HG03575 (cell line): ENCODE data around the gene TSPAN8.
"Not testable (repeated sequence)": the region's sequence is repeated elsewhere in the genome, so short reads cannot be mapped to it uniquely, and the experiment has no call there.

Experiments used
- ATAC-seq: cut with Tn5 transposase; IDR thresholded peaks from one replicate; pipeline ENCODE4 v1.9.1; 2021; ENCODE audit not compliant: unreplicated experiment, insufficient number of reproducible peaks, low FRiP score; ENCODE audit errors: extremely low read depth

Gene TSPAN8

GRCh38 chr12:71135077-71135811 is 22.6 kb downstream of the TSPAN8 start:
- no peak for ATAC-seq

- no peak for ATAC-seq
These were observed 23.4 kb downstream of the TSPAN8 start for GRCh38 chr12:71134405-71134804.

GRCh38 chr12:71130521-71131069 is 27.2 kb downstream of the TSPAN8 start:
- no peak for ATAC-seq

GRCh38 chr12:71129364-71129763 is 28.4 kb downstream of the TSPAN8 start:
- no peak for ATAC-seq

- ATAC-seq: no peak
These were observed 29.5 kb downstream of the TSPAN8 start for GRCh38 chr12:71128191-71128788.

- ATAC-seq: no peak
These were observed 31.9 kb downstream of the TSPAN8 start for GRCh38 chr12:71125949-71126348.

- no peak for ATAC-seq
These were observed 32.3 kb downstream of the TSPAN8 start for GRCh38 chr12:71125515-71125914.

GRCh38 chr12:71124835-71125460 is 32.9 kb downstream of the TSPAN8 start:
- ATAC-seq: no peak

- not testable (repeated sequence) for ATAC-seq
These were observed 44.7 kb downstream of the TSPAN8 start for GRCh38 chr12:71113148-71113547.

GRCh38 chr12:71109834-71110233 is 48.0 kb downstream of the TSPAN8 start:
- ATAC-seq: no peak

- ATAC-seq: no peak
These were observed 49.4 kb downstream of the TSPAN8 start for GRCh38 chr12:71108355-71108754.

GRCh38 chr12:71107936-71108335 is 49.9 kb downstream of the TSPAN8 start:
- ATAC-seq: no peak

GRCh38 chr12:71105956-71106355 is 51.8 kb downstream of the TSPAN8 start:
- ATAC-seq: no peak

GRCh38 chr12:71092290-71092689 is 65.5 kb downstream of the TSPAN8 start:
- ATAC-seq: no peak

GRCh38 chr12:71090971-71091370 is 66.8 kb downstream of the TSPAN8 start:
- no peak for ATAC-seq

GRCh38 chr12:71085575-71085974 is 72.2 kb downstream of the TSPAN8 start:
- ATAC-seq: no peak

GRCh38 chr12:71075743-71076142 is 82.1 kb downstream of the TSPAN8 start:
- no peak for ATAC-seq
